Ramos (cell line): ENCODE results near the gene TBC1D9.
"Not testable (repeated sequence)": the region's sequence is repeated elsewhere in the genome, so short reads cannot be mapped to it uniquely, and the experiment has no call there.

ENCODE experiments used
- in situ Hi-C: fragments of 300-500 bp; cut with MboI; formaldehyde crosslinking; loops from one replicate; pipeline ENCODE4 v1.14.3; 2022; ENCODE audit warnings: low sequenced_read_pairs; ENCODE audit not compliant: unreplicated experiment

TBC1D9 gene

GRCh38 chr4:140754918-140755773, 1.0 kb downstream of the TBC1D9 start:
- in situ Hi-C loops, result no loop called here

DNA sequence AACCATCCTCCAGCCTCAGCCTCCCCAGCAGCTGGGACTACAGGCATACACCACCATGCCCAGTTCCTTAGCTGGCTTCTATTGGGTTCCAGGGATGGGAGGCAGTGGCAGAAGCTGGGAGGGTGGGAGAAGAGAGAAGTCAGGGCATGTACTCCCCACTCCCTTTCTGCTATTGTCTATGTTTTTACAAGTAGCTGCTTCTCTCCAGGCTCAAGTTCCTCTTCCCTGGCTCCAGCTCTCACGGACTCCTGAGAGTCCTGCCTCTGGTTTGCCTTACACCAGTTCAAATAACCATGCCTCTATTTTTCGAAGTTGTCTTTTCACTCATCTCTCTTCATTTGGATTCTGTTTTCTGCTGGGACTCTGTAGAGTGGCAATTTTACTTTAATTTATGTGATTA, 2.9 kb downstream of the TBC1D9 start:
- in situ Hi-C loops, result no loop called here

DNA sequence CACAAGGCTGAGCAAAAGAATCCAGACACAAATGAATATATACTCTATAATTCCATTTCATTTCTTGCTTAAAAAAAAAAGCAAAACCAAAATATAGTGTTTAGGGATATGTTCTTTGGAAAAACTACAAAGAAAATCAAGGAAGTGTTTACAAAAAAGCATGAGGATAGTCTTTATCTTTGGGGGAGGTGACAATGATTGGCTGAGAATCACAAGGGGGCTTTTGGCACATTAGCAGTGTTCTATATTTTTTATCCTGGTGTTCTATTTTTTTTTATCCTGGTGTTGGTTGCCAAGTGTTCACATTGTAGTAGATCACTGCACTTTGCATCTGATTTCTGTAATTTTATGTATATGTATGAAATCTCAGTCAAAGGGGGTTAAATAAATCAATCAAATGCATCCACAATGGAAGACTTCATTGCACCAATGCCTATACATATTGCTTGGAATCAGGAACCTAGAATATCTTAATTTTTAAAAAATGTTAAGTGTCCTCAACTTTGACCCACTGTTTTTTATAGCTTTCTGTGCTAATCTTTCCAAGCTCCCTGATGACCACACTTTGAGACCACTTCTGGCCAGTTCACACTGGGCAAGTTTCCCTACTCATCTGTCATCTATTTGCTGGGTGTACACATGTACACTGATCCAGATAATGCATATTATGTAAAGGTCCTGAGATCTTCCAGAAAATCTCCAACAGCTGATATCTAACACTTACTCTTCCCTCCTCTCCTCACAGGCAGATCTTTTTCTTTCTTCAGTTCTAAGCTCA, 3.7 kb downstream of the TBC1D9 start:
- in situ Hi-C loops, result no loop called here

DNA sequence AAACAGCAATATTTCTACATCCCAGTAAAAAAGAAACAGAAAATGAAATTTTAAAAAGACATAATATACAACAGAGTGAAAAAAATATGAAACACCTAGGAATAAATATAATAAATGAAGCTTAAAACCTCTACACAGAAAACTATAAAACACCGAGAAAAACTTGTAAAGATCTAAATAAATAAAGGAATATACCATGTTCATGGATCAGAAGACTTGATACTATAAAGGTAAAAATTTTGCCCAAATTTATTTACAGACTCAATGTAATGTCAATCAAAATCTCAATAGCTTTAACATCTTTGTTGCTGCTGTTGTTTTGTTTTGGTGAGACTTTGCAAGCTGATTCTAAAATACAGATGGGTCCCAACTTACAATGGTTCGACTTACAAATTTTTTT, 5.7 kb downstream of the TBC1D9 start:
- in situ Hi-C loops, result no loop called here

DNA sequence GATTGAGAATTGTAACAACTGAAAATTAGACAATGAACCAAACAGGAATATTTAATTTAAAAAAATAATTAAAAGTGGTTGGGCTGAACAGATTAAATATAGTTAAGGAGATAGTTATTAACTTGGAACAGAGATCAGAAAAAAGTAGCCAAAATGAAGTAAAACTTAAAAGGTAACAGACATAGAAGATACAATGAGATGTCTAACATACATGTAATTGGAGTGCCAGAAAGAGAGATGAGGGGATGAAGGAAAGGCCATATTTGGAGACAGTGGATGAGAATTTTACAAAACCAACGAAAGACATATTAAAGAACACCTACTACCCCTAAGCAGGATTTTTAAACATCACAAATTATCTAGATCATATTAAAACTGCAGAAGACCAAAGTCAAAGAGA, 8.0 kb downstream of the TBC1D9 start:
- in situ Hi-C loops, result no loop called here

DNA sequence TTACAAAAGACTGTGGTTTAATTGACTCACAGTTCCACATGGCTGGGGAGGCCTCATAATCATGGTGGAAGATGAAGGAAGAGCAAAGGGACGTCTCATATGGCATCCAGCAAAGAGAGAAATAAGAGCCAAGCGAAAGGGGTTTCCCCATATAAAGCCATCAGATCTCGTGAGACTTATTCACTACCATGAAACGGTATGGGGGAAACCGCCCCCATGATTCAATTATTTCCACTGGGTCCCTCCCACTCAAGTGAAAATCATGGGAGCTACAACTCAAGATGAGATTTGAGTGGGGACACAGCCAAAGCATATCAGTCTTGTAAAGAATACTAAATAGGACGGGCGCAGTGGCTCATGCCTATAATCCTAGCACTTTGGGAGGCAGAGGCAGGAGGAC, 9.6 kb downstream of the TBC1D9 start:
- in situ Hi-C loops, result not testable (repeated sequence)

- in situ Hi-C loops, result no loop called here
Observed at GRCh38 chr4:140744421-140744820, 11.8 kb downstream of the TBC1D9 start.

GRCh38 chr4:140743194-140743931, 12.8 kb downstream of the TBC1D9 start:
- in situ Hi-C loops, result no loop called here

- in situ Hi-C loops, result no loop called here
Observed at GRCh38 chr4:140742838-140743193, 13.4 kb downstream of the TBC1D9 start.

DNA sequence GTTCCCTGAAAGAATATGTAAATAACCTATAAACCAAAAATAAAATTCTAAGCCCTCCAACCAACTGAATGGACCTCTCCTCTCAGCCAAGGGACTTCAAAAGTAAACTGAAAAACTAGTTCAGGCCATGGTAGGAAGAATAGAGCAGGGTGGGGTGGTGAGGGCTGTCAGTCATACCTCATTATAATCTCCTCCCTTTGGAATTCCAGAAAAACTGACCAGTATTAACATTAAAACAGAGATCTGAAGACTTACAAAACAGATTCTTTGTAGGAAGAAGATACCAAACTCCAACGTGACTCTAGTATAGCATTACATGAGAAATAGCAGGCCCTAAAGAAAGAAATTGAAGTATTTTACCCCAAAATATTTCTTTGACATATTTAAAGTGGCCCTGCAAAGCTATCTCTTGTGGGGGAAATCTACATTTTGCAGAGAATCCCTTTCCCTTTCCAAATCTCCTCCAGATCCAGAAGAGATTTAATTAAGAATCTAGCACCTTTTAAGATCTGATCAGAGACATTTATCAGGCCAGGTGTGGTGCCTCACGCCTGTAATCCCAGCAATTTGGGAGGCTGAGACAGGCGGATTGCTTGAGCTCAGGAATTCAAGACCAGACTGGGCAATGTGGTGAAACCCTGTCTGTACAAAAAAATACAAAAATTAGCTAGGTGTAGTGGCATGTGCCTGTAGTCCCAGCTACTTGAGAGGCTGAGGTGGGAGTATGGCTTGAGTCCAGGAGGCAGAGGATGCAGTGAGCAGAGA, 15.1 kb downstream of the TBC1D9 start:
- in situ Hi-C loops, result no loop called here

DNA sequence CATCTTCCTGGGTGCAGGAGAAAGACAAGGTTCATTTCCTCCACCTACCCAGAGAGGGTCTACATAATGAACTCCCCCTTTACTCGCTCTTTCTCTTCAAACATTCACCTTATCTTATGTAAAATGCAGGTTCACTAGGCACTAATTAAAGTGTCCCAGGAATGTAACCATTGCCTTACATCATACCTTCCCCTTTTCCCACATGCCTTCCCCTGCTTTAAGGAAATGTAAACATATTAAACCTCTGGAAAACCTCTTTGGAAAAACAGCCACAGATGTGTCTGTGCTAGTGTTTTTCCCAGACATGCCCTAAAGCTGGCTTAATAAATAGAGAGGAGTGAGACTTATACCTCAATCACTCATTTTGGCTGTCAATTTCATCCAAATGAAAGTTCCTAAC, 15.8 kb downstream of the TBC1D9 start:
- in situ Hi-C loops, result no loop called here

DNA sequence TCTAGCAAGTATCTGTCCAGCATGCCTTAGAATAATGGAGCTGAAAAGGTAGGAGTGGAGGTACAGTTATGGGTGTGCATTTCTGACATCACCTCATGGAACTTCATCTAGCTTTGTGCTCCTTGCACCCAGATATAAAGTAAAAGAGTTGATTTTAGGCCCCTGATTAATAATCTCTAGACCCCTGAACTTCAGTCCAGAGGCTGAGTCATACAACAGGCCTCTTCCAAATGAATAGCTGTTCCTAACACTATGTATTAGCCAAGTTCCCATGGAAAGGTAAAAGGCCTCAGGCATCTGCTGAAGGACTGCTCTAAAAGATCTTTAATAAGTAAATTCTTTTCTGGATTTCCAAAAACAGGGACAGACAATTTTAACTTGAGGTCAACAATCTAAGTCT, 16.2 kb downstream of the TBC1D9 start:
- in situ Hi-C loops, result no loop called here

DNA sequence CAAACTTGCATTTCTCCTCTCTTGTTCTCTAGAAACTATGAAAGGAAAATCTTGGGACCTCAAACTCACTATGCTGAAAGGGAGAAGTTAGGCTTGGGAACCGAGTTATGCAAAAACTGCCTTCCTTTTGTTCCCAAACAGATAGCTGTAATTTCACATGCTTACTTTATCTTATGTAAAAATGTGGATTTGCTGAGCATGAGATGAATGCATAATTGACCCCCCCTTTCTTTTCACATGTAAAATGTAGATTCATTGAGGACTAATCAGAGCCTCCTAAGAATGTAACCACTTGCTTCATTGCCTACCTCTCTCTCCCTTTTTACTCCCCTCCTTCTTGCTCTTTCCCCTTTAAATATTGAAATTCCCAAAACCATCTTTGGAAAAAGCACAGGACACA, 18.0 kb downstream of the TBC1D9 start:
- in situ Hi-C loops, result no loop called here

- in situ Hi-C loops, result no loop called here
Observed at GRCh38 chr4:140736669-140737343, 19.4 kb downstream of the TBC1D9 start.

DNA sequence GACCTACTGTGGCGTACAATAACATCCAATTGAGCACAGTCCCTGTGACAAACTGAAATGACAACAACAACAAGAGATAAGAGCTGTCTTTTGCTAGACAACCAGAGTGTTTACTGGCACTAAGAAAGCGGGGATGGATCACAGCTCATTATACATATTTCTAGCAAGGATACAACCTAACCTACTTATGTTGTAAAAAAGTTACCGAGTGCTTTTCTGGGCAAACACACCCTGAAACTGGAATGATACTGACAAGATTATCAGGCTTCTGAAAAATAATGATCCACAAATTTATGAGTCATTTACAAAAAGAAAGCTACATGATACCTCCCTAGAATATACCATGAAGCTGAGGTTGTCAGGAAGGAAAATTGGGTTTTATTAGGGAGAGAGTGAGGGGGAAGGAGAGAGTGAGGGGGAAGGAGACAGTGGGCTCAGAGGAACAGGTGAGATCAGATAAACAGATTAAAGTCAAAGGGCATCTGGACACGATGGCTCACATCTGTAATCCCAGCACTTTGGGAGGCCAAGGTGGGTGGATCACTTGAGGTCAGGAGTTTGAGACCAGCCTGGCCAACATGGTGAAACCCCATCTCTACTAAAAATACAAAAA, 20.3 kb downstream of the TBC1D9 start:
- in situ Hi-C loops, result no loop called here

- in situ Hi-C loops, result no loop called here
Observed at GRCh38 chr4:140735317-140735716, 20.9 kb downstream of the TBC1D9 start.

DNA sequence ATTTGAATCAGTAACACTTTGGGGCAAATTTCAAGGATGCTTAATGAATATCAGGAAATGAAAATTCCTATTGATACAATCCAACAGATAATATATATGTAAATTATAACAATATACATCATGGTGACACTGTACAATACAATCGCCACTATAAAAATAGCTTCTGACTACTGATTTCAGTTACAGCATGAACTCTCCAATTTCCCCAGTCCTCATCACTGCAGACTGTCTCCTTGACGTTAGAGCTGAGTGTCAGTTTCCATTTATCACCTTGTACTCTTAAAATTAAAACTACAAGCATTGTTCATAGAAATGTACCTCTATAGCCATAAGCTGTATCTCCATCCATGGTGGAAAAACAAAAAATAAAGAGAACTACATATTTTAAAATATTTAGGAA, 23.4 kb downstream of the TBC1D9 start:
- in situ Hi-C loops, result no loop called here

- in situ Hi-C loops, result no loop called here
Observed at GRCh38 chr4:140729344-140730049, 26.7 kb downstream of the TBC1D9 start.
